Measurements from ENCODE around the gene ANGPTL1. TPM values are rescaled to one million over a fixed set of nuclear protein-coding genes. Genes with fewer than 3 reads are reported as not detected.

Gene ANGPTL1
- total and polyA plus RNA-seq, 2 of the 13 experiments (the other 11 are each of a cell fraction or from before 2014, with no cell fraction given): 2.9 to 9.3 TPM

DNA sequence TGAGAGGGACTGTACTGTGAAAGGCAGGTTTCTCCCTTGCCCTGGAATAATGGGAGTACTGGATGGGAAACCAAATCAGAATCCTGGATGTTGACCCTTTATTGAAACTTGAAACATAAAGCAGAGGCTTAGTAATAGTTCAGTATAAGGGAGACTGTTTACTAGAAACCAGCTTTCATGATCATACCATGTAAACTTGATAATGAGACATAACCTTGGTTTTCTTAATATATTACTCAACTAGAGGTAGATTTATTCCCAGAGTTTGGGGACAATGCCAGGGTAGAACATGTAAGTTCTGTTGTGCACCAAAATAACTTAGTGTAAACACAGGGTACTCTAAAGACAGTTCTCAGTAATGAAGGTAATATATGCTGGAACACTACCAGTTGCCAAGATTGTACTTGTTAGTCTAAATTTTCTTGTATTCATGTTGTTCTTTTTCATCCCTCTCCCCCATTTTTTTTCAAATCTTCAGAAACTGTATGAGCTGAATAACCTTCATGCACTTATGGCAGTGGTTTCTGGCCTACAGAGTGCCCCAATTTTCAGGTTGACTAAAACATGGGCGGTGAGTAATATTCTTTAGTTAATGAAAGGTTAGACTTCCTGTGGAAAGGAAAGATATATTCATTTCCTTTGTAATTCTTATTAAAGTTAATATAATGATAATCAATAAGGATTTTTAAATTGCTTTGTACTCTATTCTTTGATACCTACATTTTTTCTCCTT lies 49.6 kb downstream of the ANGPTL1 start:
- in situ Hi-C loops (cut with HindIII; ENCODE audit: extremely low pct_ligation_motif_present, low pct_unique_long_range_greater_than_20kb) (no loop called here), intact Hi-C loops (cut with micrococcal nuclease; ENCODE audit: unreplicated experiment) (no loop called here)
- H3K4me3 ChIP-seq (replicated peaks in 1 of 3; ENCODE audit: insufficient read depth in 1 of 3, low read depth in 2 of 3, low read length in 3 of 3): no peak overlapping the region
- TF ChIP-seq ZBTB38 (CRISPR knock-in tag; IDR thresholded peaks at IDR 0.05) (no peak), SAFB2 (CRISPR knock-in tag; IDR thresholded peaks at IDR 0.05; ENCODE audit: borderline replicate concordance, low read depth) (no peak), SKI (IDR thresholded peaks at IDR 0.05; ENCODE audit: partially characterized antibody) (no peak), SRY (CRISPR knock-in tag; IDR thresholded peaks at IDR 0.05) (no peak), ZNF660 (CRISPR knock-in tag; IDR thresholded peaks at IDR 0.05; ENCODE audit: borderline replicate concordance, low read depth) (no peak), RFXAP (CRISPR knock-in tag; IDR thresholded peaks at IDR 0.05; ENCODE audit: borderline replicate concordance) (no peak), ZNF800 (CRISPR knock-in tag; IDR thresholded peaks at IDR 0.05) (no peak), EHMT2 (IDR thresholded peaks at IDR 0.05; ENCODE audit: borderline replicate concordance, low read depth, low read length) (no peak), ISL2 (CRISPR knock-in tag; IDR thresholded peaks at IDR 0.05) (no peak), NCOA5 (CRISPR knock-in tag; IDR thresholded peaks at IDR 0.05) (no peak), TEAD2 (CRISPR knock-in tag; IDR thresholded peaks at IDR 0.05) (no peak), RORA (CRISPR knock-in tag; IDR thresholded peaks at IDR 0.05) (no peak), SIN3A (IDR thresholded peaks at IDR 0.05; ENCODE audit: borderline replicate concordance, low read depth, low read length) (no peak), ETS1 (CRISPR knock-in tag; IDR thresholded peaks at IDR 0.05) (no peak)
- TF ChIP-seq, protein P1, sequence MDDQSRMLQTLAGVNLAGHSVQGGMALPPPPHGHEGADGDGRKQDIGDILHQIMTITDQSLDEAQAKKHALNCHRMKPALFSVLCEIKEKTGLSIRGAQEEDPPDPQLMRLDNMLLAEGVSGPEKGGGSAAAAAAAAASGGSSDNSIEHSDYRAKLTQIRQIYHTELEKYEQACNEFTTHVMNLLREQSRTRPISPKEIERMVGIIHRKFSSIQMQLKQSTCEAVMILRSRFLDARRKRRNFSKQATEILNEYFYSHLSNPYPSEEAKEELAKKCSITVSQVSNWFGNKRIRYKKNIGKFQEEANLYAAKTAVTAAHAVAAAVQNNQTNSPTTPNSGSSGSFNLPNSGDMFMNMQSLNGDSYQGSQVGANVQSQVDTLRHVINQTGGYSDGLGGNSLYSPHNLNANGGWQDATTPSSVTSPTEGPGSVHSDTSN (CRISPR knock-in tag; IDR thresholded peaks at IDR 0.05; ENCODE audit: borderline replicate concordance): no peak
- ChIA-PET POLR2A (no interaction called here), CTCF (ENCODE audit: low intra/inter-chr PET ratio, low total read pairs) (no interaction called here)
- peaks cover 0 to 12% of the 10 kb centered on the region in 2 experiments; a peak in 2 of 5 replicates for H3K36me3 ChIP-seq (replicated peaks in 1 of 2; ENCODE audit: control insufficient read depth in 1 of 2, insufficient read depth in 2 of 2, low read length in 2 of 2)
- no peaks in the 10 kb centered on the region for H3K9me3 ChIP-seq (ENCODE audit: low read length)
- no peak overlapping the region for H2AFZ ChIP-seq (ENCODE audit: low read length)
- no peak for FAIRE-seq
- no TSS peak for BruUV-seq (replicated peaks)
- WGBS (ENCODE audit: low lambda C conversion rate): 93% methylated on average over 1 of the region's 1 CpG
- H3K9ac ChIP-seq (ENCODE audit: insufficient read depth, low read depth, low read length): no peak overlapping the region
- no peak overlapping the region for H3K4me2 ChIP-seq (ENCODE audit: low read depth, low read length)
- no peaks in the 10 kb centered on the region for H3K4me1 ChIP-seq (ENCODE audit: insufficient read depth, low read length)
- H3K27me3 ChIP-seq (ENCODE audit: control insufficient read depth in 1 of 2, insufficient read depth in 2 of 2, low read length in 2 of 2): no peaks in the 10 kb centered on the region
- H4K20me1 ChIP-seq (ENCODE audit: insufficient read depth, low read length): no peaks in the 10 kb centered on the region
- no peak overlapping the region for H3K27ac ChIP-seq (ENCODE audit: extremely low read length, insufficient read depth, low read length)
- H3K79me2 ChIP-seq (ENCODE audit: insufficient read depth, low read length): no peaks in the 10 kb centered on the region
- ATAC-seq: no peak
- DNase-seq (ENCODE audit: low spot score): no peak
